Right atrium auricular region (tissue), 2 donors: ENCODE data around the gene MCM5. TPM values are rescaled to one million over a fixed set of nuclear protein-coding genes. Genes with fewer than 3 reads are reported as not detected.

ENCODE experiments used
- DNase-seq: peaks from one replicate; pipeline ENCODE4 v3.0.0-alpha.2; 2019; ENCODE audit warnings: low spot score
- H3K27ac ChIP-seq, 2 donors: fragments of 200-600 bp; sonication (generic); 1 replicate in 1 of 2; 2 replicates in 1 of 2; pipeline ENCODE4 v1.5.1; 2016 to 2019
- H3K27me3 ChIP-seq, 2 donors: fragments of 200-600 bp; sonication (generic); one replicate each; pipeline versions ENCODE4 v1.5.1 to v1.6.0; 2017 to 2019
- H3K36me3 ChIP-seq: fragments of 200-600 bp; sonication (generic); one replicate; pipeline ENCODE4 v1.5.1; 2016
- H3K4me1 ChIP-seq, 2 donors: fragments of 200-600 bp; sonication (generic); one replicate each; pipeline versions ENCODE4 v1.5.1 to v1.6.0; 2017 to 2019
- H3K4me3 ChIP-seq, 2 donors: fragments of 200-600 bp; sonication (generic); 1 replicate in 1 of 2; 2 replicates in 1 of 2; pipeline ENCODE4 v1.5.1; 2017 to 2019; ENCODE audit warnings: mild to moderate bottlenecking in 1 of 2, moderate library complexity in 1 of 2
- H3K9me3 ChIP-seq, 2 donors: fragments of 200-600 bp; sonication (generic); one replicate each; pipeline ENCODE4 v1.5.1; 2019
- total RNA-seq, 2 donors: library from RNA; depleted of rRNA; stranded (reverse); fragments of >200 nt; gene quantifications; one replicate each; pipeline ENCODE4 v1.1.0, GENCODE V29; 2016
- TF ChIP-seq, protein P1 (sequence below), 2 donors: fragments of 200-600 bp; sonication (generic); IDR thresholded peaks; one replicate each; pipeline ENCODE4 v1.5.1; 2019; ENCODE audit warnings: antibody characterized with exemption in 2 of 2

Gene MCM5
- total RNA-seq, 2 donors from 2014 or later, result 5.3 to 6.8 TPM

DNA sequence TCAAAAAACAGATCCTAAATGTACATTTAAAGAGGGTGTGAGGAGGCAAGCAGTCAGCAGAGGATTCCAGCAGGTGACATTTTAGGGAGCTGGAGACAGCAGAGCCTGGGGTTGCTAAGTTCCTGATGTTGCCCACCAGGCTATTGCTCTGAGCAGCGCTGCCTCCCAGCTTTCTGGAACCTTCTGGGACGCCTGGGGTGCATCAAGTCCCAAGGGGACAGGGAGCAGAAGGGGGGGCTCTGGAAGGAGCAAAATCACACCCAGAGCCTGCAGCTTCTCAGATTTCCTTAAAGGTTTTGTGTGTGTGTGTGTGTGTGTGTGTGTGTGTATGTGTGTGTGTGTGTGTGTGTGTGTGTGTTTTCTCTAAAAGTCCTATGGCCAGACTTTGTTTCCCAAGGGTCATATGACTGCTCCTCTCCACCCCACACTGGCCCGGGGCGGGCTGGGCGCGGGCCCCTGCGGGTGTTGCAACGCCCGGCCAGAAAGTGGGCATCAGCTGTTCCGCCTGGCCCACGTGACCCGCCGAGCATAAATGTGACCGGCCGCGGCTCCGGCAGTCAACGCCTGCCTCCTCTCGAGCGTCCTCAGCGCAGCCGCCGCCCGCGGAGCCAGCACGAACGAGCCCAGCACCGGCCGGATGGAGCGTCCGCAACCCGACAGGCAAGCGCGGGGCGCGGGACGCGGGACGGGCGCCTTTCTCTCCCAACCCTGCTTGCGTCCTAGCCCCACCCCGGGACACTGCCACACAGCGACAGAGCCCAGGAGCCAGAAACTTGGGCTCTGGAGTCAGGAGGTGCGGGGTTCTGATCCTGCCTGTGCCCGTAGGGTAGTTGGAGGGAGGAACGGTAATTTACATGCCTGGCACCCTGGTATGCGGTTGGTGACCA, 19.2 kb upstream of the MCM5 start, which contains the start of gene HMOX1:
TSS of gene HMOX1 (plus strand) at position 560 of the 887 bp plus-strand sequence. CDS start at position 638, 78 bp downstream.
- Histone ChIP-seq H3K27ac (peak within 1 kb of the TSS; percentile 77 to 84), H3K27me3 (no peaks in the 10 kb centered on the region), H3K36me3 (no peaks in the 10 kb centered on the region), H3K9me3 (no peaks in the 10 kb centered on the region), H3K4me1 (peaks cover 0 to 33% of the 10 kb centered on the region in 2 donors), H3K4me3 (peak within 1 kb of the TSS; percentile 51 to 61)
- TF ChIP-seq, protein P1, sequence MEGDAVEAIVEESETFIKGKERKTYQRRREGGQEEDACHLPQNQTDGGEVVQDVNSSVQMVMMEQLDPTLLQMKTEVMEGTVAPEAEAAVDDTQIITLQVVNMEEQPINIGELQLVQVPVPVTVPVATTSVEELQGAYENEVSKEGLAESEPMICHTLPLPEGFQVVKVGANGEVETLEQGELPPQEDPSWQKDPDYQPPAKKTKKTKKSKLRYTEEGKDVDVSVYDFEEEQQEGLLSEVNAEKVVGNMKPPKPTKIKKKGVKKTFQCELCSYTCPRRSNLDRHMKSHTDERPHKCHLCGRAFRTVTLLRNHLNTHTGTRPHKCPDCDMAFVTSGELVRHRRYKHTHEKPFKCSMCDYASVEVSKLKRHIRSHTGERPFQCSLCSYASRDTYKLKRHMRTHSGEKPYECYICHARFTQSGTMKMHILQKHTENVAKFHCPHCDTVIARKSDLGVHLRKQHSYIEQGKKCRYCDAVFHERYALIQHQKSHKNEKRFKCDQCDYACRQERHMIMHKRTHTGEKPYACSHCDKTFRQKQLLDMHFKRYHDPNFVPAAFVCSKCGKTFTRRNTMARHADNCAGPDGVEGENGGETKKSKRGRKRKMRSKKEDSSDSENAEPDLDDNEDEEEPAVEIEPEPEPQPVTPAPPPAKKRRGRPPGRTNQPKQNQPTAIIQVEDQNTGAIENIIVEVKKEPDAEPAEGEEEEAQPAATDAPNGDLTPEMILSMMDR (IDR thresholded peaks at IDR 0.05), result peak in 1 of 2 donors; percentile 57
- DNase-seq, result peak; percentile 97

DNA sequence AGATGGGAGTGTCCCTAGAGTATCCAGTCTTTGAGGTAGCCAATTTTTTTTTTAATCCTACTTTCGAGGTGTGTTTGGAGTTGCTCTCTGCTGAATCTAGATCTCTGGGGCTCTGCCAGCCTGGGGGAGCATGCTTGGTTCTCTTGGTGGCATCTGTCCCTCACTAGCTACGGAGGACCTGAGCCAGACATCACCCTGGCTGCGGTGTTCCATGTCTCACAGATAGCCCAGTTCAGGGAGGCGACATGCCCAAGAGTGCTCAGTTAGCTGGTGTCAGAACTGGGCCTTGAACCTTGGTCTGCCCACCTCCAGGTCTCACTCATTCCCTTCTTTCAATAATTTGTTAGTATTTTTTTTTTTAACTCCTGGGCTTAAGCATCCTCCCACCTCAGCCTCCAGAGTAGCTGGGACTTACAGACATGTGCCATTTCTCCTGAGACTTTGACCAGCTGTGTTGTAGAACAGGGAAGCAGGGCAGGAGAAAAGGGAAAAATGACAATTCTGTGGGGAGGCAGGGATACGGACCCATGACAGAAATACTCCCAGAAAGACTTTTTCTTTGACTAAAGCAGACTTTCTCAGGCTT, 18.4 kb upstream of the MCM5 start:
- H3K27me3 ChIP-seq, result no peaks in the 10 kb centered on the region
- H3K4me1 ChIP-seq, result peaks cover 0 to 28% of the 10 kb centered on the region in 2 donors
- H3K4me3 ChIP-seq, result peak overlapping the region; percentile 51 to 61
- no peak for DNase-seq
- peak overlapping the region; percentile 77 to 84 for H3K27ac ChIP-seq
- TF ChIP-seq, protein P1 (IDR thresholded peaks at IDR 0.05), result no peak
- H3K9me3 ChIP-seq, result no peaks in the 10 kb centered on the region
- H3K36me3 ChIP-seq, result no peaks in the 10 kb centered on the region

DNA sequence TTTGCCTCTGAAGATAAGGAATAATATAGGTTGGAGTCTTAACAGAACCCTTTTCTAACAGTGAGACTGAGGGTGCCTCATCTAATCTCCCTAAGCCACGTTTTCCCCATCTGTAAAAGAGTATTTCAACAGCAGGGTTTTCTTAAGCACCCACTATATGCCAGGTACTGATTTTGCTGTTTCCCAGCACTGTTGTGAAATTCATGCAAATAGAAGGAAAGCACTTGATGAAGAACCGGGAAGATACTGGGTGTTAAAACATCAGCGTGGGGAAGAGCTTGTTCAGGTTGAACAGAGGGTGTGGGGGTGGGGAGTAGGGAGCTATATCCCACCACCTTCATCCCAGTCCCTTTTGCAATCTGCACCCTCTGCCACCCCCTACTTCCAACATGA, 16.3 kb upstream of the MCM5 start:
- Histone ChIP-seq H3K4me1 (peaks cover 0 to 18% of the 10 kb centered on the region in 2 donors), H3K27ac (no peak overlapping the region), H3K36me3 (peaks cover 7% of the 10 kb centered on the region), H3K9me3 (no peaks in the 10 kb centered on the region), H3K27me3 (no peaks in the 10 kb centered on the region), H3K4me3 (no peak overlapping the region)
- DNase-seq, result no peak
- TF ChIP-seq, protein P1 (IDR thresholded peaks at IDR 0.05), result no peak

DNA sequence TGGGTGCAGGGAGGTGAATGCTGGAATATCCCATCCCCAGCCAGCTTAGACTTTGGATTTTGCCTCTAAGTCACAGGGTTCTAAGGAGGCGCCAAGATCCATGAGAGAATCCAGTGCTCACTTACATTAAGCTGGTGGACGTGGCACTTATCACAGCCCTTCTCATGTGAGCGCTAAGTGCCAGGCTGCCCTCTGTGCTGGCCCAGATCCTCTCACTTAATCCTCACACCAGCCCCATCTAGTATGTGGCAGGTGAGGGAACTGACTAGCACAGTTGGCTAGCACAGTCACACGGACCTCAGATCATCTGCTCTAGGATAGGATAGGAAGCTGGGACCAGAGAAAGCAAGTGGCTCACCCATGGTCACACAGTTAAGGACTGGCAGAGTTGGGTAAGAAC, 15.4 kb upstream of the MCM5 start:
- TF ChIP-seq, protein P1 (IDR thresholded peaks at IDR 0.05), result no peak
- Histone ChIP-seq H3K36me3 (peaks cover 7% of the 10 kb centered on the region), H3K4me1 (peaks cover 0 to 18% of the 10 kb centered on the region in 2 donors), H3K27me3 (no peaks in the 10 kb centered on the region), H3K4me3 (no peak overlapping the region), H3K9me3 (no peaks in the 10 kb centered on the region), H3K27ac (no peak overlapping the region)
- DNase-seq, result no peak

DNA sequence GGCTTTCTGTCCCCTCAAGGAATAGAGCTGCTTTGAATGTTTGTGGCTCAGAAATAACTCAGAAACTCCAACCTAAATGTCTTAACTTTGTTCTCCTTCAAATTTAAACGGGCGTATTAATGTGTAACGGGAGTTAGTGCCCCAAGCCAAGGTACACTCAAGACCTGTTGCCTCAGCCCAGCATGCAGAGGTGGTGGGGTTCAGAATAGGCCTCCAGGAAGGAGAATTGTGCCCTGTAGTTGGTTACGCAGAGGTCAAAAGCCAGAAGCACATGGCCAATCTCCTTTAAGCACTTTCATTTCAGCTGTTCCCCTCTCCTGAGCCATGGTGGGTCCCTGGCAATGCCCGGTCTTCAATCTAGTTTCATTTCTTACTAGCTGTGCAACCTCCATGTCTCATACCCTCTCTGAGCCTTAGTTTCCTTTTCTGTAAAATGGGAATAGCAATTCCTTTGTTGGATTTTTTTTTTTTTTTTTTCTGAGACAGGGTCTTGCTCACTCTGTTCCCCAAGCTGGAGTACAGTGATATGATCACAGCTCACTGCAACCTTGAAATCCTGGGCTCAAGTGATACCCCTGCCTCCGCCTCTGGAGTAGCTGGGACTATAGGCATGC, 14.9 kb upstream of the MCM5 start:
- H3K4me1 ChIP-seq, result peaks cover 0 to 18% of the 10 kb centered on the region in 2 donors
- DNase-seq, result no peak
- H3K9me3 ChIP-seq, result no peaks in the 10 kb centered on the region
- TF ChIP-seq, protein P1 (IDR thresholded peaks at IDR 0.05), result no peak
- H3K27ac ChIP-seq, result no peak overlapping the region
- no peaks in the 10 kb centered on the region for H3K27me3 ChIP-seq
- peaks cover 7% of the 10 kb centered on the region for H3K36me3 ChIP-seq
- H3K4me3 ChIP-seq, result no peak overlapping the region
